SK-N-MC (cell line): Measurements from ENCODE around the gene RCC2.

Experiments used
- EZH2 ChIP-seq: fragments of 200-600 bp; sonication (generic); IDR thresholded peaks from one replicate; pipeline ENCODE4 v1.6.1; 2017; ENCODE audit warnings: antibody characterized with exemption
- FOXP2 ChIP-seq: optimal IDR thresholded peaks from 2 replicates; pipeline ENCODE3; 2011; ENCODE audit warnings: mild to moderate bottlenecking, moderate library complexity; ENCODE audit not compliant: insufficient read depth; ENCODE audit errors: extremely low read length, control extremely low read depth
- POLR2AphosphoS5 ChIP-seq: IDR thresholded peaks from 2 replicates; pipeline ENCODE4 v1.6.1; 2012; ENCODE audit warnings: mild to moderate bottlenecking, low read depth, low read length, borderline replicate concordance

DNA sequence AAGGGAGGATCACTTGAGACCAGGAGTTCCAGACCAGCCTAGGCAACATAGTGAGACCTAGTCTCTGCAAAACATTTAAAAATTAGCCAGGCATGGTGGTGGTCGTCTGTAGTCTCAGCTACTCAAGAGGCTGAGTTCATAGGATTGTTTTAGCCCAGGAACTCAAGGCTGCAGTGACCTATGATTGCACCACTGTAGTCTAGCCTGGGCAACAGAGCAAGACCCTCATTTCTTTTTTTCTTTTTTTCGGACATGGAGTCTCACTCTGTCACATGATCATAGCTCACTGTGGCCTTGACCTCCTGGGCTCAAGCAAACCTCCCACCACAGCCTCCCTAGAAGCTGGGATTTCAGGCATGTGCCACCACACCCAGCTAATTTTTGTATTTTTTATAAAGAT is 31.9 kb upstream of the RCC2 start:
- TF ChIP-seq EZH2 (no peak), POLR2AphosphoS5 (no peak), FOXP2 (no peak)
